Measurements from ENCODE around the gene PNRC1. TPM values are rescaled to one million over a fixed set of nuclear protein-coding genes. Genes with fewer than 3 reads are reported as not detected.

The PNRC1 gene
- total and polyA plus RNA-seq, 10 donors: 73.1 to 350 (median 309) TPM

GRCh38 chr6:89134723-89135122, 54.2 kb downstream of the PNRC1 start:
- 90 to 96% (median 92%) methylated on average over 3 of the region's 3 CpGs for WGBS, 5 donors
- intact Hi-C loops (cut with DNase I; ENCODE audit: low total_unique reads): no loop called here

More at GRCh38 chr6:89134723-89135122, 54.2 kb downstream of the PNRC1 start:
- Histone ChIP-seq H3K9me3 (no peaks in the 10 kb centered on the region), H3K36me3 (no peaks in the 10 kb centered on the region), H3K27me3 (replicated peaks in 1 of 7) (no peaks in the 10 kb centered on the region), H3K4me3 (no peak overlapping the region), H3K27ac (no peak overlapping the region), H3K4me1 (no peaks in the 10 kb centered on the region)
- TF ChIP-seq POLR2A (IDR thresholded peaks at IDR 0.05): no peak
- no peak for TF ChIP-seq POLR2AphosphoS5 (IDR thresholded peaks at IDR 0.05)
- TF ChIP-seq, protein P1, sequence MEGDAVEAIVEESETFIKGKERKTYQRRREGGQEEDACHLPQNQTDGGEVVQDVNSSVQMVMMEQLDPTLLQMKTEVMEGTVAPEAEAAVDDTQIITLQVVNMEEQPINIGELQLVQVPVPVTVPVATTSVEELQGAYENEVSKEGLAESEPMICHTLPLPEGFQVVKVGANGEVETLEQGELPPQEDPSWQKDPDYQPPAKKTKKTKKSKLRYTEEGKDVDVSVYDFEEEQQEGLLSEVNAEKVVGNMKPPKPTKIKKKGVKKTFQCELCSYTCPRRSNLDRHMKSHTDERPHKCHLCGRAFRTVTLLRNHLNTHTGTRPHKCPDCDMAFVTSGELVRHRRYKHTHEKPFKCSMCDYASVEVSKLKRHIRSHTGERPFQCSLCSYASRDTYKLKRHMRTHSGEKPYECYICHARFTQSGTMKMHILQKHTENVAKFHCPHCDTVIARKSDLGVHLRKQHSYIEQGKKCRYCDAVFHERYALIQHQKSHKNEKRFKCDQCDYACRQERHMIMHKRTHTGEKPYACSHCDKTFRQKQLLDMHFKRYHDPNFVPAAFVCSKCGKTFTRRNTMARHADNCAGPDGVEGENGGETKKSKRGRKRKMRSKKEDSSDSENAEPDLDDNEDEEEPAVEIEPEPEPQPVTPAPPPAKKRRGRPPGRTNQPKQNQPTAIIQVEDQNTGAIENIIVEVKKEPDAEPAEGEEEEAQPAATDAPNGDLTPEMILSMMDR (IDR thresholded peaks at IDR 0.05 in 8 of 11, conservative IDR thresholded peaks at IDR 0.05 in 3 of 11): no peak
- DNase-seq: no peak

Small RNA genes lying within 50 kb of the gene (small RNA-seq; reads per million reads assigned to genes)
- gene RN7SL336P: 0 reads per million in 4 donors
- gene RNU2-61P: 0.60 to 2.3 (median 1.5) reads per million in 4 donors

Other genes with a start within 250 kb of the PNRC1 start
- 10 to 100 TPM; 16.5 to 27.1 (median 24.1) TPM for gene RNGTT, start 117.1 kb upstream of the PNRC1 start, total RNA-seq
- gene RNGTT, start 117.1 kb upstream of the PNRC1 start, polyA plus RNA-seq: 10 to 100 TPM in 2 of 3 donors, 1 to 10 TPM in 1; 9.4 to 16.1 (median 10.4) TPM
- gene SRSF12, start 37.3 kb downstream of the PNRC1 start, total RNA-seq: under 1 TPM in 3 of 7 donors, not detected in 4; 0.09 to 0.40 (median 0.12) TPM
- under 1 TPM; 0.10 to 0.33 (median 0.11) TPM for gene SRSF12, start 37.3 kb downstream of the PNRC1 start, polyA plus RNA-seq
- gene PM20D2, start 65.3 kb downstream of the PNRC1 start, total RNA-seq: 10 to 100 TPM in 2 of 7 donors, 1 to 10 TPM in 5; 5.8 to 14.6 (median 8.3) TPM
- gene PM20D2, start 65.3 kb downstream of the PNRC1 start, polyA plus RNA-seq: 1 to 10 TPM; 5.6 TPM
- gene GABRR1, start 136.6 kb downstream of the PNRC1 start, total RNA-seq: not detected
- not detected for gene GABRR1, start 136.6 kb downstream of the PNRC1 start, polyA plus RNA-seq
- gene GABRR2, start 234.5 kb downstream of the PNRC1 start, total RNA-seq: 10 to 100 TPM in 1 of 7 donors, 1 to 10 TPM in 6; 1.7 to 13.0 (median 4.9) TPM
- under 1 TPM; 0.32 to 0.48 (median 0.33) TPM for gene GABRR2, start 234.5 kb downstream of the PNRC1 start, polyA plus RNA-seq